ENCODE results near the gene ELAC2.
A peak's percentile ranks its signal among the peaks of the same experiment; 100 is the strongest.

ELAC2 gene

GRCh38 chr17:13038931-13039665 is 21.3 kb upstream of the ELAC2 start:
- no peak overlapping the region for H2BK120ac ChIP-seq (ENCODE audit: low read depth, low read length)
- no peak overlapping the region for H4K91ac ChIP-seq (ENCODE audit: low read depth, low read length, poor library complexity)
- no peak overlapping the region for H2BK12ac ChIP-seq (ENCODE audit: low read length)
- H3K4me3 ChIP-seq (ENCODE audit: low read length in 2 of 2) = no peak overlapping the region
- peaks cover 0 to 2% (median 0%) of the 10 kb centered on the region in 3 experiments for H3K27me3 ChIP-seq (ENCODE audit: control insufficient read depth in 3 of 3, insufficient read depth in 3 of 3, low read depth in 1 of 3, low read length in 3 of 3)
- H2BK5ac ChIP-seq (ENCODE audit: low read length) = no peak overlapping the region
- no peak for DNase-seq (ENCODE audit: low spot score)
- H3K36me3 ChIP-seq (replicated peaks in 1 of 2; ENCODE audit: control insufficient read depth in 2 of 2, insufficient read depth in 2 of 2, low read length in 2 of 2) = no peaks in the 10 kb centered on the region
- H3K14ac ChIP-seq (ENCODE audit: low read length) = no peak overlapping the region
- no CpG with 5 or more reads among the region's 4 CpGs for WGBS, 2 donors (ENCODE audit: extremely low coverage in 2 of 2, insufficient read length in 2 of 2, insufficient replicate concordance in 1 of 2)
- no peak overlapping the region for H3K4ac ChIP-seq (ENCODE audit: low read length)
- H3K4me1 ChIP-seq (ENCODE audit: control insufficient read depth in 2 of 2, insufficient read depth in 1 of 2, low read depth in 1 of 2, low read length in 2 of 2) = no peaks in the 10 kb centered on the region
- H3K9me3 ChIP-seq (replicated peaks in 1 of 2; ENCODE audit: control insufficient read depth in 2 of 2, insufficient read depth in 1 of 2, low read depth in 1 of 2, low read length in 2 of 2) = no peaks in the 10 kb centered on the region
- no peak overlapping the region for H4K8ac ChIP-seq (ENCODE audit: low read depth, low read length)
- no peak overlapping the region for H3K9ac ChIP-seq (ENCODE audit: low read depth, low read length, poor library complexity)
- H2BK15ac ChIP-seq (ENCODE audit: low read length) = no peak overlapping the region
- no peak overlapping the region for H3K23ac ChIP-seq (ENCODE audit: low read depth, low read length, poor library complexity)
- H2AFZ ChIP-seq (ENCODE audit: low read length) = no peak overlapping the region
- H3K4me2 ChIP-seq (ENCODE audit: insufficient read depth, low read length, poor library complexity, severe bottlenecking) = no peak overlapping the region
- H3K27ac ChIP-seq (replicated peaks; ENCODE audit: low read length) = no peak overlapping the region
- H3K79me1 ChIP-seq (ENCODE audit: low read depth, low read length) = no peaks in the 10 kb centered on the region
- no peak overlapping the region for H2AK5ac ChIP-seq (ENCODE audit: low read depth, low read length)
- H3K18ac ChIP-seq (ENCODE audit: low read length) = no peak overlapping the region

- H3K18ac ChIP-seq (ENCODE audit: low read length) = no peak overlapping the region
- peaks cover 0 to 2% (median 0%) of the 10 kb centered on the region in 3 experiments for H3K27me3 ChIP-seq (ENCODE audit: control insufficient read depth in 3 of 3, insufficient read depth in 3 of 3, low read depth in 1 of 3, low read length in 3 of 3)
- no peak overlapping the region for H2BK5ac ChIP-seq (ENCODE audit: low read length)
- no peak overlapping the region for H2AK5ac ChIP-seq (ENCODE audit: low read depth, low read length)
- no peak overlapping the region for H4K8ac ChIP-seq (ENCODE audit: low read depth, low read length)
- no peak overlapping the region for H3K14ac ChIP-seq (ENCODE audit: low read length)
- no peaks in the 10 kb centered on the region for H3K79me1 ChIP-seq (ENCODE audit: low read depth, low read length)
- H2AFZ ChIP-seq (ENCODE audit: low read length) = no peak overlapping the region
- no peak overlapping the region for H3K9ac ChIP-seq (ENCODE audit: low read depth, low read length, poor library complexity)
- no peak overlapping the region for H2BK12ac ChIP-seq (ENCODE audit: low read length)
- no peaks in the 10 kb centered on the region for H3K36me3 ChIP-seq (replicated peaks in 1 of 2; ENCODE audit: control insufficient read depth in 2 of 2, insufficient read depth in 2 of 2, low read length in 2 of 2)
- no peak overlapping the region for H2BK15ac ChIP-seq (ENCODE audit: low read length)
- H2BK120ac ChIP-seq (ENCODE audit: low read depth, low read length) = no peak overlapping the region
- H3K4me2 ChIP-seq (ENCODE audit: insufficient read depth, low read length, poor library complexity, severe bottlenecking) = no peak overlapping the region
- no peak overlapping the region for H3K23ac ChIP-seq (ENCODE audit: low read depth, low read length, poor library complexity)
- no peak overlapping the region for H3K27ac ChIP-seq (replicated peaks; ENCODE audit: low read length)
- no peaks in the 10 kb centered on the region for H3K9me3 ChIP-seq (replicated peaks in 1 of 2; ENCODE audit: control insufficient read depth in 2 of 2, insufficient read depth in 1 of 2, low read depth in 1 of 2, low read length in 2 of 2)
- no peak overlapping the region for H3K4me3 ChIP-seq (ENCODE audit: low read length in 2 of 2)
- no peaks in the 10 kb centered on the region for H3K4me1 ChIP-seq (ENCODE audit: control insufficient read depth in 2 of 2, insufficient read depth in 1 of 2, low read depth in 1 of 2, low read length in 2 of 2)
- DNase-seq (ENCODE audit: low spot score) = no peak
- H4K91ac ChIP-seq (ENCODE audit: low read depth, low read length, poor library complexity) = no peak overlapping the region
- no peak overlapping the region for H3K4ac ChIP-seq (ENCODE audit: low read length)
Observed at GRCh38 chr17:13036751-13037150, 18.9 kb upstream of the ELAC2 start.

- no peaks in the 10 kb centered on the region for H3K9me3 ChIP-seq (replicated peaks in 1 of 2; ENCODE audit: control insufficient read depth in 2 of 2, insufficient read depth in 1 of 2, low read depth in 1 of 2, low read length in 2 of 2)
Observed at GRCh38 chr17:13035420-13035819, 17.6 kb upstream of the ELAC2 start.

GRCh38 chr17:13031718-13032350 is 14.0 kb upstream of the ELAC2 start:
- H3K27ac ChIP-seq (replicated peaks; ENCODE audit: low read length) = no peak overlapping the region
- peaks cover 0 to 2% of the 10 kb centered on the region in 2 donors for H3K4me1 ChIP-seq (ENCODE audit: control insufficient read depth in 2 of 2, insufficient read depth in 1 of 2, low read depth in 1 of 2, low read length in 2 of 2)
- no peak overlapping the region for H2BK120ac ChIP-seq (ENCODE audit: low read depth, low read length)
- H2BK5ac ChIP-seq (ENCODE audit: low read length) = no peak overlapping the region
- no peak overlapping the region for H4K91ac ChIP-seq (ENCODE audit: low read depth, low read length, poor library complexity)
- H4K8ac ChIP-seq (ENCODE audit: low read depth, low read length) = no peak overlapping the region
- no peak overlapping the region for H3K4ac ChIP-seq (ENCODE audit: low read length)
- H3K36me3 ChIP-seq (replicated peaks in 1 of 2; ENCODE audit: control insufficient read depth in 2 of 2, insufficient read depth in 2 of 2, low read length in 2 of 2) = no peaks in the 10 kb centered on the region
- no peak overlapping the region for H3K23ac ChIP-seq (ENCODE audit: low read depth, low read length, poor library complexity)
- no peaks in the 10 kb centered on the region for H3K79me1 ChIP-seq (ENCODE audit: low read depth, low read length)
- no peaks in the 10 kb centered on the region for H3K9me3 ChIP-seq (replicated peaks in 1 of 2; ENCODE audit: control insufficient read depth in 2 of 2, insufficient read depth in 1 of 2, low read depth in 1 of 2, low read length in 2 of 2)
- H3K14ac ChIP-seq (ENCODE audit: low read length) = no peak overlapping the region
- no peak overlapping the region for H3K18ac ChIP-seq (ENCODE audit: low read length)
- H2BK12ac ChIP-seq (ENCODE audit: low read length) = no peak overlapping the region
- no peak overlapping the region for H2AK5ac ChIP-seq (ENCODE audit: low read depth, low read length)
- H3K9ac ChIP-seq (ENCODE audit: low read depth, low read length, poor library complexity) = no peak overlapping the region
- WGBS, 2 donors (ENCODE audit: extremely low coverage in 2 of 2, insufficient read length in 2 of 2, insufficient replicate concordance in 1 of 2) = no CpG with 5 or more reads among the region's 16 CpGs
- no peaks in the 10 kb centered on the region for H3K27me3 ChIP-seq (ENCODE audit: control insufficient read depth in 3 of 3, insufficient read depth in 3 of 3, low read depth in 1 of 3, low read length in 3 of 3)
- peak overlapping the region; percentile 58 for H2AFZ ChIP-seq (ENCODE audit: low read length)
- no peak overlapping the region for H3K4me2 ChIP-seq (ENCODE audit: insufficient read depth, low read length, poor library complexity, severe bottlenecking)
- DNase-seq (ENCODE audit: low spot score) = no peak
- no peak overlapping the region for H2BK15ac ChIP-seq (ENCODE audit: low read length)
- no peak overlapping the region for H3K4me3 ChIP-seq (ENCODE audit: low read length in 2 of 2)

More at GRCh38 chr17:13035420-13035819, 17.6 kb upstream of the ELAC2 start:
- Histone ChIP-seq H3K23ac (ENCODE audit: low read depth, low read length, poor library complexity) (no peak overlapping the region), H3K4me1 (ENCODE audit: control insufficient read depth in 2 of 2, insufficient read depth in 1 of 2, low read depth in 1 of 2, low read length in 2 of 2) (no peaks in the 10 kb centered on the region), H3K9ac (ENCODE audit: low read depth, low read length, poor library complexity) (no peak overlapping the region), H3K27ac (replicated peaks; ENCODE audit: low read length) (no peak overlapping the region), H3K4me2 (ENCODE audit: insufficient read depth, low read length, poor library complexity, severe bottlenecking) (no peak overlapping the region), H3K4ac (ENCODE audit: low read length) (no peak overlapping the region), H3K18ac (ENCODE audit: low read length) (no peak overlapping the region), H2AFZ (ENCODE audit: low read length) (no peak overlapping the region), H2AK5ac (ENCODE audit: low read depth, low read length) (no peak overlapping the region), H3K79me1 (ENCODE audit: low read depth, low read length) (no peaks in the 10 kb centered on the region), H3K4me3 (ENCODE audit: low read length in 2 of 2) (no peak overlapping the region), H2BK15ac (ENCODE audit: low read length) (no peak overlapping the region), H4K91ac (ENCODE audit: low read depth, low read length, poor library complexity) (no peak overlapping the region), H2BK12ac (ENCODE audit: low read length) (no peak overlapping the region), H4K8ac (ENCODE audit: low read depth, low read length) (no peak overlapping the region), H3K27me3 (ENCODE audit: control insufficient read depth in 3 of 3, insufficient read depth in 3 of 3, low read depth in 1 of 3, low read length in 3 of 3) (peaks cover 0 to 2% (median 0%) of the 10 kb centered on the region in 3 experiments), H2BK120ac (ENCODE audit: low read depth, low read length) (no peak overlapping the region), H2BK5ac (ENCODE audit: low read length) (no peak overlapping the region), H3K14ac (ENCODE audit: low read length) (no peak overlapping the region), H3K36me3 (replicated peaks in 1 of 2; ENCODE audit: control insufficient read depth in 2 of 2, insufficient read depth in 2 of 2, low read length in 2 of 2) (no peaks in the 10 kb centered on the region)
- DNase-seq (ENCODE audit: low spot score) = no peak
- no CpG with 5 or more reads among the region's 1 CpG for WGBS, 2 donors (ENCODE audit: extremely low coverage in 2 of 2, insufficient read length in 2 of 2, insufficient replicate concordance in 1 of 2)

Measured in neuronal stem cell (in vitro differentiated cells).